ENCODE results near the gene TMEM132A. TPM values are rescaled to one million over a fixed set of nuclear protein-coding genes. Genes with fewer than 3 reads are reported as not detected.

TMEM132A gene
- total RNA-seq, 1 experiment from 2014 or later, result 41.1 TPM

- no peak for DNase-seq (ENCODE audit: low read depth)
These were observed 2.4 kb upstream of the TMEM132A start for GRCh38 chr11:60921777-60922335.

- no peak for DNase-seq (ENCODE audit: low read depth)
These were observed 1.4 kb upstream of the TMEM132A start for GRCh38 chr11:60922906-60923305.

GRCh38 chr11:60923326-60923725 is 934 bp upstream of the TMEM132A start:
- DNase-seq (ENCODE audit: low read depth), result no peak

DNA sequence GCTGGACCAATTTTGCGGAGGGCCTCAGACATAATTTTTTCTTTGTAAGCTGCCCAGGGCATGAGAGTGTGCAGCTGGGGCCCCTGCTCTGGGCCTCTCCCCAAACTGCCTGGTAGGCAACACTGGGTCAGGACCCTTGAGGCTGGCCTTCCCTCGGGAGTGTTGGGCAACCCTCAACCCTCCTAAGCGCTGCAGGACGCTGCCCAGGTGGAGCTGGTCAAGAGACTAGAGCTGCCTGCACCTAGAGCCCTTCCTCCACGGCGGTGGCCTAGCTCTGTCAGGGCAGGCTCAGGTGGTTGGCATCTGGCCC is 505 bp upstream of the TMEM132A start:
- no peak for DNase-seq (ENCODE audit: low read depth)

DNA sequence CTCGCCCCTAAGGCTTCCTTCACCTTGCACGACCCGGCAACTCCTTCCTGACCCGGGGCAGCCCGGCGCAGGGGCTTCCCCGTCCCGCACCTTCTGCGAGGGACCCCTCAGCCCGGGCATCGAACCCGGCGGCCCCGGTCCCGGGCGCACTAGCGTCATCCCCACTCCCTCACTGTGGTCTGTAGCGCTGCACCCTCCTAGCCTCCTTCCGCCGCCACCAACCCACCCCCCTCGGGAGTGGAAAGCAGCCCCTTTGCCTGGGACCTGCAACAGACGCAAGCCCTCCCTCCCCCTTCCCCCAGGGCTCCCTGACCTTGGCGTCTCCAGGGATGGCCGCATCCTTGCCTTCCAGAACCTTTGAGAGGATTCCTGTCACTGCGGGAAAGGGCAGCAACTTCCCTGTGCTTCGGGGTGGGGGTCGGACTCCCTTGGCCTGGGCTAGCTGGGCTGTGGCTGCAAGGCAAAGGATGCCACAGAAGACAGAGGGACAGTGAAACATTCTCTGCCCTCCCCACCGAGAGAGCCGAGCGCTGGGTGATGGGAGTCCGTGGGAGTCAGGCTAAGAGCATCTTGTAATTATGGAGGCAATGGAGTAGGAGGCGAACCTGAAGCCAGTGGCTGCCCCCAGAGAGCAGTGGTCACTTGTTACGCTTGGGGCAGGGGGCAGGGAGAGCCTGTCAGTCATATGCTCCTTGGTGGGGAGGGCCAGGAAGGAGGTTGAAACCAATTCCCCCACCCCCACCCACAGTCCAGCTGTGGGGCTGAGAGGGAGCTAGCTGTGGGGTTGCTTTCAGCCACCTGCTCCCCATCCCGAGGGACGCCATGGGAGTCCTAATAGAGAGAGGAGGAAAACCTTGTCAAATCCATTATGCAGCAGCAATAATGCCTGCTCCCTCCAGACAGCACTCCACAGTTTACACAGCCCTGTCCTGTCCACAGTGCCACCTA is 920 bp downstream of the TMEM132A start:
- no peak for DNase-seq (ENCODE audit: low read depth)

GRCh38 chr11:60925868-60926267 is 1.6 kb downstream of the TMEM132A start:
- peak; percentile 29 for DNase-seq (ENCODE audit: low read depth)

GRCh38 chr11:60926500-60926899 is 2.2 kb downstream of the TMEM132A start:
- DNase-seq (ENCODE audit: low read depth), result no peak

- no peak for DNase-seq (ENCODE audit: low read depth)
These were observed 2.9 kb downstream of the TMEM132A start for GRCh38 chr11:60927061-60927592.

DNA sequence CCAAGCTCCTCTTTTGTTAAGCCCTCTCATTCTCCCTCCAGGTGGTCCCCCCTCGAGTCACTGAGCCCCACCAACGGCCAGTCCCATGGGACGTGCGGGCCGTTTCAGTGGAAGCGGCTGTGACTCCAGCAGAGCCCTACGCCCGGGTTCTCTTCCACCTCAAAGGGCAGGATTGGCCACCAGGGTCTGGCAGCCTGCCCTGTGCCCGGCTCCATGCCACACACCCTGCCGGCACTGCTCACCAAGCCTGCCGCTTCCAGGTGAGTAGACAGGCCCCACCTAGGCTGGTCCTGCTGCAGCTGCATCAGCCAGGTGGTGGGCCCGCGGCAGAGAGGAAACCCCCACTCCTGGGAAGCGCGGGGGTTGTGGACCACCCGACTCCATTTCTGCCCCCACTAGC is 3.3 kb downstream of the TMEM132A start:
- DNase-seq (ENCODE audit: low read depth), result no peak

DNA sequence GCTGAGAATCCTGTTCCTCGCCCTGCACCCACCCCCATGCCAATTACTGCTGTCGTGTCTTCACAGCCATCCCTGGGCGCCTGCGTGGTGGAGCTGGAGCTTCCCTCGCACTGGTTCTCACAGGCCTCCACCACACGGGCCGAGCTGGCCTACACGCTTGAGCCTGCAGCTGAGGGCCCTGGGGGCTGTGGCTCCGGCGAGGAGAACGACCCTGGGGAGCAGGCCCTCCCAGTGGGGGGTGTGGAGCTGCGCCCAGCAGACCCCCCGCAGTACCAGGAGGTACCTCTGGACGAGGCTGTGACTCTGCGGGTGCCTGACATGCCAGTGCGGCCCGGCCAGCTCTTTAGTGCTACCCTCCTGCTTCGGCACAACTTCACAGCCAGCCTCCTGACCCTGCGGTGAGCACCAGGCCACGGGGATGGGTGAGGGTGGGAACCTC is 4.3 kb downstream of the TMEM132A start:
- no peak for DNase-seq (ENCODE audit: low read depth)

DNA sequence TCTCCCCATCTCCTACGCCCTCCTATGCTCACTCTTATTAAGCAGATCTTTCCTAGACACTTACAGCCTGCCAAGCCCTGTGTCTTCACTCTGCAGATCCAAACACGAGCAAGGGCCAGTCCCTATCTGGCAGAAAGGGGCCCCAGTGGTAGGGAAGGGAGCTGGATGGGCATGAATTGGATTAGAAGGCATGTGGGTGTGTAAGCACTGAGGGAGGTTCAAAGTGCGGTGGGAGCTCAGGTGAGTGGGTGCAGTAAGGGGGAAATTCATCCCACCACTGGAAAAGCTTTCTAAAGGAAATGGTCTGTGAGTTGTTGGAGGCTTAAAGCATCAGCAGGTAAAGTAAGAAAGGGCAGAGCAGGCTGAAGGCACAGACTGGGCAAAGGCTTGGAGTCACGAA is 5.5 kb downstream of the TMEM132A start:
- DNase-seq (ENCODE audit: low read depth), result no peak

DNA sequence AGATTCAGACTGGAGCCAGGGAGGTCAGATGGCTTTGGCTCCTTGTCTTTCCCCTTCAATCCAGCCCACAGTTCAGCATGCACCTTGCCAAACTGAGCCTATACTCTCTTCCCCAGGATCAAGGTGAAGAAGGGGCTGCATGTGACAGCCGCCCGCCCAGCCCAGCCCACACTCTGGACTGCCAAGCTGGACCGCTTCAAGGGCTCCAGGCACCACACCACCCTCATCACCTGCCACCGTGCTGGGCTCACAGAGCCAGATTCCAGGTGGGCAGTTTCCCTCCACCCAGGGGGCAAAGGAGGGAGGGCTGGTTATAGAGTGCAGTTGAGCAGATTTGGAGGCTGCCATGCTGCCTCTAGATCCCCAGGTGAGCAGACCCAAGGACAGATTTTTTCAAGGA is 6.1 kb downstream of the TMEM132A start:
- no peak for DNase-seq (ENCODE audit: low read depth)

- DNase-seq (ENCODE audit: low read depth), result no peak
These were observed 7.7 kb downstream of the TMEM132A start for GRCh38 chr11:60931917-60932316.

DNA sequence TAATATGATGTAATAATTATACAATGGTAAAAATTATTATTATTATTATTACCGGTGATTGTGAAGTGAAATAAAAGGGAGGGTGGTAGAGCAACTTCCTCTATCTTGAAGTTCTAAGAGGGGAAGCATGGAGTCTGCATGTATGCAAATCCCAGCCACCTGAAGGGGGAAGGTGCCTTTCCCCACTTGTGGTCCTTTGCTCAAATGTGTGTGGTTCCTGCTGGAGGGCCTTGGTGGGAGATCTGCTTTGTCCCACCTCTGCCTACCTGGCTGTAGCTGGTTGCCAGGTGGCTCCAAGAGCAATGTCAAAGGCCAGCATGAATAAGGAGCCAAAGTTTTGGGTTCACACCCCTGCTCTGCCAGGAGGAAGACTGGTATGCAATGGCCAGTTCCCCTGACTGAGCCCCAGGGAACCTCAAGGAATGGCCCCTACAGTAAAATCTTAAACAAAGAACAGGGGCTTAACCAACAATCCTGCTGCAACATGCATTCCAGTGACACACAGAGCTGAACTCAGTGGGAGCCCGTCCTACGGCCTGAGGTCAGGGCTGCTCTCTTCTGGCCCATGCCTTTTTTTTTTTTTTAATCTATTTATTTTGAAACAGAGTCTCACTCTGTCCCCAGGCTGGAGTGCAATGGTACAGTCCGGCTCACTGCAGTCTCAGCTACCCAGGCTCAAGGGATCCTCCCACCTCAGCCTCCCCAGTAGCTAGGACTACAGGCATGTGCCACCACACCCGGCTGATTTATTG is 8.5 kb downstream of the TMEM132A start:
- DNase-seq (ENCODE audit: low read depth), result no peak

- no peak for DNase-seq (ENCODE audit: low read depth)
These were observed 9.3 kb downstream of the TMEM132A start for GRCh38 chr11:60933416-60934123.

- no peak for DNase-seq (ENCODE audit: low read depth)
These were observed 10.0 kb downstream of the TMEM132A start for GRCh38 chr11:60934124-60934789.

DNA sequence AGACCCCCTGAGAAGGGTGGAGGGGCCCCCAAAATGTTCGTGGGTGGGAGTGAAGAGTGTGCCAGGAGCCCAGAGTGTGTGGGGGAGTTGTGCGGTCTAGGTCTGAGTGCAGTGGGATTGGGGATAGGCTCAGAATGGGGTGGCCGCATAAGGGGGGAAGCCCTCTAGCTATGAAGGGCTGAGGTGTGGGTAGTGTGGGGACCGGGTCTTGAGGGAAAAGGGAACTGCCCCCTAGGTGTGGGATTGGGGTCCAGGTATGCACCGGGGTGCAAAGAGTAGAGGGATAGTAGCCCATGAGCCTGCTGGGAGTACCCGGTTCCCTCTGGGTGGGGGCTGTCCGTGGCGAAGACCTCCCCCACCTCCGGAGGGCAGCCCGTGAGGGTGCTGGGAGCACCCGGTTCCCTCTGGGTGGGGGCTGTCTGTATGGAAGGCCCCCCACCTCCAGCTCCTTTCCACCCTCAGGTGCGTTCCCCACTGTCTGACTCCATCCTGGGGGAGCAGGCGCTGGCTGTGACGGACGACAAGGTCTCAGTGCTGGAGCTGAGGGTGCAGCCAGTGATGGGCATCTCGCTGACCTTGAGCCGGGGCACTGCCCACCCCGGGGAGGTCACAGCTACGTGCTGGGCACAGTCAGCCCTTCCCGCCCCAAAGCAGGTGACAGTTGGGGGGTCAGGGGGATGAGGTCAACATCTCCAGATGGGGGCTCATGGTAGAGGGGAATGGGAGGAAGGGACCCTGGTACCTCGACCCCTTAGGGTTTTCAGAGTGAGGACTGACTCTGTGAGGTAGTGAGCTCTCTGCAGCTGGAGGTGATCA is 10.7 kb downstream of the TMEM132A start:
- no peak for DNase-seq (ENCODE audit: low read depth)

DNA sequence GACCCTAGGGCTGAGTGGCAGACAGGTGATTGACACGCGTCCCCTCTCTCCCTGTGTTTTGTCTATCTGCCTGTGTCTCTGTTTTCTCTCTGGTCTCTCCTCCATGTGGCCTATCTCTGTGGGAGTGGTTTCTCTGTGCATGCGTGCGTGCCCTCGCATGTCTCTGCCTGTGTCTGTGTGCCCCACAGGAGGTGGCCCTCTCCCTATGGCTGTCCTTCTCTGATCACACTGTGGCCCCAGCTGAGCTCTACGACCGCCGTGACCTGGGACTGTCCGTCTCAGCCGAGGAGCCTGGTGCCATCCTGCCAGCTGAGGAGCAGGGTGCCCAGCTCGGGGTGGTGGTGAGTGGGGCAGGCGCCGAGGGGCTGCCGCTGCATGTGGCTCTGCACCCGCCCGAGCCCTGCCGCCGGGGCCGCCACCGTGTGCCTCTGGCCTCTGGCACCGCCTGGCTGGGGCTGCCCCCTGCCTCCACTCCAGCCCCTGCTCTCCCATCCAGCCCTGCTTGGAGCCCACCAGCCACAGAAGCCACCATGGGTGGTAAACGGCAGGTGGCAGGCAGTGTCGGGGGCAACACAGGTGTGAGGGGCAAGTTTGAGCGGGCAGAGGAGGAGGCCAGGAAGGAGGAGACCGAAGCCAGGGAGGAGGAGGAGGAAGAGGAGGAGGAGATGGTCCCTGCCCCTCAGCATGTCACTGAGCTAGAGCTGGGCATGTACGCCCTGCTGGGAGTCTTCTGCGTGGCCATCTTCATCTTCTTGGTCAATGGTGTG is 11.6 kb downstream of the TMEM132A start:
- DNase-seq (ENCODE audit: low read depth), result no peak

- DNase-seq (ENCODE audit: low read depth), result no peak
These were observed 12.3 kb downstream of the TMEM132A start for GRCh38 chr11:60936467-60937143.

All from LHCN-M2 (cell line).